H54 (cell line): ENCODE measurements around the gene PRAMEF1.
"Not testable (repeated sequence)": the region's sequence is repeated elsewhere in the genome, so short reads cannot be mapped to it uniquely, and the experiment has no call there.

Experiments used
- DNase-seq: peaks from one replicate; pipeline ENCODE4 v3.0.0; 2011; ENCODE audit warnings: low spot score, mixed read lengths; ENCODE audit not compliant: insufficient read length
- FAIRE-seq: peaks from 3 replicates; lab custom pipeline; 2011; peaks lifted over from hg19 to GRCh38; lab: Jason Lieb, UNC
- POLR2A ChIP-seq: IDR thresholded peaks from 2 replicates; pipeline ENCODE4 v1.6.1; 2011; ENCODE audit warnings: low read depth, mild to moderate bottlenecking, low read length

The PRAMEF1 gene

GRCh38 chr1:12791097-12791496 is at the start of gene PRAMEF1:
PRAMEF1 (plus strand) TSS chr1:12791397; CDS start chr1:12793228, 1,831 bp downstream.
- not testable (repeated sequence) for FAIRE-seq, DNase-seq

GRCh38 chr1:12741946-12742345 is 49.3 kb upstream of the PRAMEF1 start:
- no peak for TF ChIP-seq POLR2A
- DNase-seq (no peak), FAIRE-seq (no peak)

- FAIRE-seq: no peak
- DNase-seq: no peak
- no peak for TF ChIP-seq POLR2A
Observed at GRCh38 chr1:12745126-12745991, 45.8 kb upstream of the PRAMEF1 start.

- no peak for TF ChIP-seq POLR2A
- no peak for FAIRE-seq
- no peak for DNase-seq
Observed at GRCh38 chr1:12745992-12746323, 45.2 kb upstream of the PRAMEF1 start, which contains the start of gene CFAP107. CFAP107 (plus strand) TSS chr1:12746200; CDS start chr1:12746431, 231 bp downstream.

- no peak for TF ChIP-seq POLR2A
- DNase-seq (no peak), FAIRE-seq (no peak)
Observed at GRCh38 chr1:12748778-12749355, 42.3 kb upstream of the PRAMEF1 start.

GRCh38 chr1:12754738-12755137 is 36.5 kb upstream of the PRAMEF1 start:
- FAIRE-seq: no peak
- no peak for DNase-seq
- no peak for TF ChIP-seq POLR2A

GRCh38 chr1:12756273-12756672 is 34.9 kb upstream of the PRAMEF1 start:
- no peak for TF ChIP-seq POLR2A
- no peak for FAIRE-seq

GRCh38 chr1:12756768-12757413 is 34.3 kb upstream of the PRAMEF1 start:
- no peak for TF ChIP-seq POLR2A
- FAIRE-seq (no peak), DNase-seq (no peak)

More at GRCh38 chr1:12756273-12756672, 34.9 kb upstream of the PRAMEF1 start:
- no peak for DNase-seq

- TF ChIP-seq POLR2A: no peak
- FAIRE-seq (no peak), DNase-seq (no peak)
Observed at GRCh38 chr1:12757836-12758235, 33.4 kb upstream of the PRAMEF1 start.

GRCh38 chr1:12760256-12760795 is 30.9 kb upstream of the PRAMEF1 start:
- no peak for FAIRE-seq
- no peak for TF ChIP-seq POLR2A
- DNase-seq: no peak

- TF ChIP-seq POLR2A: no peak
- DNase-seq (no peak), FAIRE-seq (no peak)
Observed at GRCh38 chr1:12761781-12762180, 29.4 kb upstream of the PRAMEF1 start.

GRCh38 chr1:12762766-12763165 is 28.4 kb upstream of the PRAMEF1 start:
- DNase-seq: no peak
- no peak for FAIRE-seq
- TF ChIP-seq POLR2A: no peak

GRCh38 chr1:12763479-12763878 is 27.7 kb upstream of the PRAMEF1 start:
- FAIRE-seq (no peak), DNase-seq (no peak)
- TF ChIP-seq POLR2A: no peak

- no peak for DNase-seq
- TF ChIP-seq POLR2A: no peak
- no peak for FAIRE-seq
Observed at GRCh38 chr1:12764016-12764415, 27.2 kb upstream of the PRAMEF1 start.

GRCh38 chr1:12769031-12769430 is 22.2 kb upstream of the PRAMEF1 start:
- TF ChIP-seq POLR2A: no peak
- FAIRE-seq (no peak), DNase-seq (no peak)
